AG04450 (cell line): ENCODE data around the gene DUSP3. TPM values are rescaled to one million over a fixed set of nuclear protein-coding genes. Genes with fewer than 3 reads are reported as not detected.

ENCODE experiments used
- CTCF ChIA-PET: fragments of 300-600, 350-600 bp; formaldehyde crosslinking; extraction: SDS; loops from one replicate; lab custom pipeline; 2022; ENCODE audit warnings: antibody characterized with exemption, inconsistent platforms; lab: Charles Lee
- POLR2A ChIA-PET: fragments of 350-600 bp; formaldehyde crosslinking; extraction: SDS; loops from one replicate; lab custom pipeline; 2021; ENCODE audit warnings: antibody characterized with exemption, inconsistent platforms; lab: Yijun Ruan, JAX
- DNase-seq: peaks from one replicate; pipeline ENCODE4 v3.0.0-alpha.2; 2011; ENCODE audit warnings: low read depth, low spot score
- H3K27ac ChIP-seq: one replicate; pipeline ENCODE4 v1.5.1; 2012; ENCODE audit warnings: low read depth, low read length, control low read depth
- H3K27me3 ChIP-seq: one replicate; pipeline ENCODE4 v1.6.0; 2012; ENCODE audit warnings: low read length; ENCODE audit not compliant: control insufficient read depth, insufficient read depth
- H3K4me3 ChIP-seq: 2 replicates; pipeline ENCODE4 v1.5.1; 2011; ENCODE audit warnings: mild to moderate bottlenecking, low read depth, low read length, control low read depth
- H3K9me3 ChIP-seq: 2 replicates; pipeline ENCODE4 v1.5.1; 2012; ENCODE audit warnings: low read length; ENCODE audit not compliant: control insufficient read depth, insufficient read depth
- CTCF ChIP-seq: IDR thresholded peaks from 2 replicates; pipeline ENCODE4 v1.5.1; 2011; ENCODE audit warnings: low read depth, low read length, control low read depth, inconsistent platforms
- polyA minus RNA-seq: library from RNA; depleted of rRNA, polyadenylated mRNA; stranded (reverse); fragments of >200 nt; gene quantifications from 2 replicates; pipeline ENCODE4 v1.2.3, GENCODE V29; 2011; rRNA and poly(A)+ RNA removed
- polyA plus RNA-seq: library from polyadenylated mRNA; depleted of rRNA; stranded (reverse); fragments of >200 nt; gene quantifications from 2 replicates; pipeline ENCODE4 v1.2.3, GENCODE V29; 2011; rRNA removed

DUSP3 gene
- polyA plus RNA-seq = 45.3 and 45.9 TPM in 2 replicates
- polyA minus RNA-seq = 49.0 and 61.2 TPM in 2 replicates

- H3K9me3 ChIP-seq = no peaks in the 10 kb centered on the region
- ChIA-PET CTCF (interaction anchor here (0.6 to 1.0 kb wide), 2 partner anchors 13 to 114 kb away, joined by 3 to 4 read pairs; no protein-coding TSS in a partner anchor), POLR2A (interaction anchor here (0.6 to 1.0 kb wide), 4 partner anchors 12 to 233 kb away, joined by 3 to 4 read pairs (median 3); no protein-coding TSS in a partner anchor)
- H3K4me3 ChIP-seq = peak within 1 kb of the TSS; percentile 86
- H3K27me3 ChIP-seq = no peaks in the 10 kb centered on the region
- peak within 1 kb of the TSS; percentile 89 for H3K27ac ChIP-seq
- TF ChIP-seq CTCF = no peak
- DNase-seq = peak; percentile 81
Measured at GRCh38 chr17:43778337-43779144, at the start of gene DUSP3. Gene DUSP3 (minus strand): TSS chr17:43778977. CDS start chr17:43778924, 53 bp downstream.

- CTCF ChIA-PET = no interaction called here
Measured at GRCh38 chr17:43827596-43827995, 48.8 kb upstream of the DUSP3 start.

GRCh38 chr17:43826206-43826605, 47.4 kb upstream of the DUSP3 start:
- no peak for DNase-seq
- Histone ChIP-seq H3K4me3 (no peak overlapping the region), H3K9me3 (no peaks in the 10 kb centered on the region; the same call in 1 of the 2 replicates), H3K27ac (no peak overlapping the region), H3K27me3 (no peaks in the 10 kb centered on the region)
- TF ChIP-seq CTCF = no peak
- CTCF ChIA-PET = interaction anchor here (0.7 kb wide), 2 partner anchors 20 to 290 kb away, joined by 3 read pairs; partner anchors contain the start of gene CD300LG
- POLR2A ChIA-PET = no interaction called here

More at GRCh38 chr17:43827596-43827995, 48.8 kb upstream of the DUSP3 start:
- Histone ChIP-seq H3K9me3 (no peaks in the 10 kb centered on the region; the same call in 1 of the 2 replicates), H3K27me3 (no peaks in the 10 kb centered on the region), H3K27ac (no peak overlapping the region), H3K4me3 (no peak overlapping the region)
- POLR2A ChIA-PET = no interaction called here
- no peak for TF ChIP-seq CTCF
- no peak for DNase-seq

GRCh38 chr17:43825567-43825966, 46.8 kb upstream of the DUSP3 start:
- ChIA-PET CTCF (no interaction called here), POLR2A (no interaction called here)
- Histone ChIP-seq H3K27me3 (no peaks in the 10 kb centered on the region), H3K9me3 (no peaks in the 10 kb centered on the region; the same call in 1 of the 2 replicates), H3K27ac (no peak overlapping the region), H3K4me3 (no peak overlapping the region)
- no peak for DNase-seq
- no peak for TF ChIP-seq CTCF
